GM23248 (cell line): ENCODE data around the gene EMC8. TPM values are rescaled to one million over a fixed set of nuclear protein-coding genes. Genes with fewer than 3 reads are reported as not detected.

ENCODE experiments used
- DNase-seq: peaks from one replicate; pipeline ENCODE4 v3.0.0-alpha.2; 2015
- H2AFZ ChIP-seq: fragments of 200-600 bp; sonication (generic); 2 replicates; pipeline ENCODE4 v1.6.1; 2016; ENCODE audit warnings: antibody characterized with exemption
- H3F3A ChIP-seq: fragments of 200-600 bp; sonication (generic); 2 replicates; pipeline ENCODE4 v1.6.1; 2016; ENCODE audit warnings: mild to moderate bottlenecking, antibody characterized with exemption, mixed run types; ENCODE audit not compliant: insufficient read depth
- H3K27ac ChIP-seq: fragments of 200-600 bp; sonication (generic); 2 replicates; pipeline ENCODE4 v1.5.1; 2016; ENCODE audit warnings: mild to moderate bottlenecking
- H3K27me3 ChIP-seq: fragments of 200-600 bp; sonication (generic); replicated peaks from 2 replicates; pipeline ENCODE4 v1.6.1; 2016; ENCODE audit warnings: mild to moderate bottlenecking; ENCODE audit not compliant: insufficient read depth
- H3K36me3 ChIP-seq: fragments of 200-600 bp; sonication (generic); 2 replicates; pipeline ENCODE4 v1.6.1; 2016; ENCODE audit warnings: low read depth, mild to moderate bottlenecking
- H3K4me1 ChIP-seq: fragments of 200-600 bp; sonication (generic); 2 replicates; pipeline ENCODE4 v1.6.1; 2016; ENCODE audit warnings: mild to moderate bottlenecking; ENCODE audit not compliant: insufficient read depth
- H3K4me2 ChIP-seq: fragments of 200-600 bp; sonication (generic); one replicate; pipeline ENCODE4 v1.6.1; 2016; ENCODE audit warnings: mild to moderate bottlenecking; ENCODE audit not compliant: unreplicated experiment
- H3K4me3 ChIP-seq: fragments of 200-600 bp; sonication (generic); 2 replicates; pipeline ENCODE4 v1.5.1; 2016; ENCODE audit warnings: mild to moderate bottlenecking
- H3K79me2 ChIP-seq: fragments of 200-600 bp; sonication (generic); 2 replicates; pipeline ENCODE4 v1.6.1; 2016; ENCODE audit warnings: mild to moderate bottlenecking; ENCODE audit not compliant: insufficient read depth
- H3K9ac ChIP-seq: fragments of 200-600 bp; sonication (generic); 2 replicates; pipeline ENCODE4 v1.6.1; 2016; ENCODE audit warnings: mild to moderate bottlenecking
- H3K9me2 ChIP-seq: fragments of 200-600 bp; sonication (generic); 2 replicates; pipeline ENCODE4 v1.6.1; 2016; ENCODE audit warnings: mixed run types, mild to moderate bottlenecking, moderate library complexity; ENCODE audit not compliant: insufficient read depth
- H3K9me3 ChIP-seq: fragments of 200-600 bp; sonication (generic); one replicate; pipeline ENCODE4 v1.6.1; 2017; ENCODE audit warnings: low read depth
- H4K20me1 ChIP-seq: fragments of 200-600 bp; sonication (generic); 2 replicates; pipeline ENCODE4 v1.6.0; 2016; ENCODE audit not compliant: insufficient read depth
- EZH2 ChIP-seq: fragments of 200-600 bp; sonication (generic); IDR thresholded peaks from 2 replicates; pipeline ENCODE4 v1.6.1; 2018; ENCODE audit warnings: antibody characterized with exemption, mild to moderate bottlenecking; ENCODE audit not compliant: insufficient read depth, poor library complexity, severe bottlenecking
- EZH2phosphoT487 ChIP-seq: fragments of 200-600 bp; sonication (generic); IDR thresholded peaks from 2 replicates; pipeline ENCODE4 v1.6.1; 2018; ENCODE audit warnings: antibody characterized with exemption, moderate library complexity, mild to moderate bottlenecking, low read depth; ENCODE audit not compliant: insufficient read depth
- WGBS, 2 experiments: methylation state at CpG; one replicate each; pipeline ENCODE4 v1.1.6; 2015 to 2017; ENCODE audit warnings: low lambda C conversion rate in 2 of 2, low coverage in 1 of 2; ENCODE audit errors: missing lambda C conversion rate in 2 of 2; 5-methylcytosine and 5-hydroxymethylcytosine counted together
- in situ Hi-C: fragments of 300-500 bp; cut with MboI; formaldehyde crosslinking; loops from 2 replicates; pipeline ENCODE4 v1.15.0; 2020
- polyA plus RNA-seq: library from polyadenylated mRNA; unstranded; fragments of >200 nt; fragmentation: Nextera tagmentation; extraction: Ambion mirVana; gene quantifications from 2 replicates; pipeline ENCODE4 v1.2.1, GENCODE V29; 2016
- total RNA-seq: library from RNA; depleted of rRNA; stranded (reverse); fragments of >200 nt; shearing (Covaris generic); gene quantifications from 2 replicates; pipeline ENCODE4 v1.2.3, GENCODE V29; 2014

Gene EMC8
- total and polyA plus RNA-seq, 2 experiments from 2014 or later, result 35.2 to 39.4 TPM

GRCh38 chr16:85770741-85771140 lies 28.6 kb downstream of the EMC8 start:
- Histone ChIP-seq H4K20me1 (no peaks in the 10 kb centered on the region), H3K9ac (no peak overlapping the region), H3K79me2 (no peaks in the 10 kb centered on the region), H3K4me1 (peaks cover 12% of the 10 kb centered on the region), H3K27me3 (no peaks in the 10 kb centered on the region), H3K9me2 (no peaks in the 10 kb centered on the region), H3K9me3 (no peaks in the 10 kb centered on the region), H3K36me3 (no peaks in the 10 kb centered on the region), H3K4me3 (no peak overlapping the region), H3K27ac (no peak overlapping the region), H3F3A (peaks cover 6% of the 10 kb centered on the region; the same call in 1 of the 2 replicates), H2AFZ (no peak overlapping the region), H3K4me2 (no peak overlapping the region)
- 96 to 97% methylated on average over 6 of the region's 6 CpGs for WGBS, 2 experiments
- no peak for DNase-seq
- TF ChIP-seq EZH2phosphoT487 (no peak), EZH2 (no peak)
- in situ Hi-C loops, result no loop called here

- TF ChIP-seq EZH2phosphoT487, result no peak
- TF ChIP-seq EZH2, result no peak
- Histone ChIP-seq H3K4me2 (peak overlapping the region; percentile 57), H3K27ac (peak overlapping the region; percentile 69; the same call in 1 of the 2 replicates), H2AFZ (peak overlapping the region; percentile 69), H3K4me3 (no peak overlapping the region), H3K9me2 (no peaks in the 10 kb centered on the region), H3K27me3 (no peaks in the 10 kb centered on the region), H3K9me3 (no peaks in the 10 kb centered on the region), H3K4me1 (peaks cover 12% of the 10 kb centered on the region), H3K79me2 (no peaks in the 10 kb centered on the region), H3K36me3 (no peaks in the 10 kb centered on the region), H3F3A (peaks cover 6% of the 10 kb centered on the region; the same call in 1 of the 2 replicates), H4K20me1 (no peaks in the 10 kb centered on the region), H3K9ac (0 out of 2 replicates have a peak overlapping the region, but pooled peaks have one; percentile 59)
- peak; percentile 36 for DNase-seq
- 34 to 44% methylated on average over 2 of the region's 2 CpGs for WGBS, 2 experiments
- in situ Hi-C loops, result no loop called here
Measured at GRCh38 chr16:85768199-85768598, 31.1 kb downstream of the EMC8 start.

- Histone ChIP-seq H3K27me3 (no peaks in the 10 kb centered on the region), H3K9me3 (no peaks in the 10 kb centered on the region), H3K79me2 (no peaks in the 10 kb centered on the region), H3K27ac (peak overlapping the region; percentile 69), H4K20me1 (no peaks in the 10 kb centered on the region), H3K4me1 (peaks cover 12% of the 10 kb centered on the region), H3F3A (peaks cover 6% of the 10 kb centered on the region; the same call in 1 of the 2 replicates), H3K9ac (peak overlapping the region; percentile 59), H2AFZ (peak overlapping the region; percentile 69), H3K9me2 (no peaks in the 10 kb centered on the region), H3K4me2 (peak overlapping the region; percentile 57), H3K4me3 (peak overlapping the region; percentile 28; the same call in 1 of the 2 replicates), H3K36me3 (no peaks in the 10 kb centered on the region)
- DNase-seq, result peak; percentile 96
- in situ Hi-C loops, result no loop called here
- TF ChIP-seq EZH2 (no peak), EZH2phosphoT487 (no peak)
- 5 to 10% methylated on average over 8 of the region's 8 CpGs for WGBS, 2 experiments
Measured at GRCh38 chr16:85767531-85767930, 31.8 kb downstream of the EMC8 start.

DNA sequence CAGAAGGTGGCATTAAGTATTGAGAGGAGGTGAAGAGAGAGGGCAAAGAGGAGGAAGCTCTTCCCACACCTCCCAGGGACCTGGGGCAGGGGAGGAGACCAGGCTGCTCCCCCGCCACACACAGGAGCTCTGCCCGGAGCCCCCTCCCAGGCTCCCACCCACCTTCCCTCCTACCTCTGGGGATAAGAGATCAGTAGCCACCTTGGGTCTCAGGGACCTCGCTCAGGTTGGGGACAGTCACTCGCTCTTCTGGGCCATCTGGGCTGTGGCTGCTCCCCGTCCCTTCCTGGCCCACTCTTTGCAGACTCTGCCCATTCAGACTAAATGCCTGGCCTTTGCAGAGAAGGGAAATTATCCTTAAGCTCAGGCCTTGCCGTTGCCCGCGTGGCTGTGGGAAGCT lies 33.6 kb downstream of the EMC8 start:
- H3K9ac ChIP-seq, result no peak overlapping the region

DNA sequence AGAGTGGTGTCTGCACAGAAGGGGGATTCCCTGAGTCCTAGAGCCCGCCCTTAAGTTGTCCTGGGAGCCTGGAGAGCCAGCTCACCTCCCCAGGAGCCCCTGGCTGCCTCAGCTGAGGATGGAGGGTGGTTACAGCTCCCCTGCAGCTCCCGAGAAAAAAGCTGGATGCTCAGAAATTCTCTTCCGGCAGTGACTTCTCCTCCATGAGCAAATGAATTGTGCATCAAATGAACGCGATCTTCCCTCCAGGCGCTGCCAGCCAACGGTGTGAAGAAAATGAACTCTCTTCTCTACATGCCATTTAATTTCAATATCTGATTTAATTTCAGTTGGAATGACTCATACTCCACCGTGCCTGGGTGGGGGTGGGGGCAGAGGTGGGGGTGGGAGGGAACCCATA lies 34.1 kb downstream of the EMC8 start:
- Histone ChIP-seq H3K9ac (no peak overlapping the region), H2AFZ (no peak overlapping the region), H3K27me3 (0 out of 2 replicates have a peak, but pooled peaks cover 6% of the 10 kb centered on the region), H3K9me2 (no peaks in the 10 kb centered on the region), H3K79me2 (no peaks in the 10 kb centered on the region), H3K4me2 (no peak overlapping the region), H3K27ac (no peak overlapping the region), H3K4me3 (no peak overlapping the region), H3K36me3 (no peaks in the 10 kb centered on the region), H3K4me1 (peaks cover 12% of the 10 kb centered on the region), H3F3A (peaks cover 6% of the 10 kb centered on the region; the same call in 1 of the 2 replicates), H3K9me3 (no peaks in the 10 kb centered on the region), H4K20me1 (no peaks in the 10 kb centered on the region)
- no peak for DNase-seq
- no peak for TF ChIP-seq EZH2phosphoT487
- TF ChIP-seq EZH2, result no peak
- in situ Hi-C loops, result no loop called here
- 64 to 66% methylated on average over 8 of the region's 8 CpGs for WGBS, 2 experiments

More for the DNA sequence above, 33.6 kb downstream of the EMC8 start:
- Histone ChIP-seq H2AFZ (no peak overlapping the region), H3K36me3 (no peaks in the 10 kb centered on the region), H3K4me2 (no peak overlapping the region), H3K79me2 (no peaks in the 10 kb centered on the region), H3K4me3 (no peak overlapping the region), H3K27me3 (0 out of 2 replicates have a peak, but pooled peaks cover 5% of the 10 kb centered on the region), H3K27ac (no peak overlapping the region), H3K4me1 (peaks cover 12% of the 10 kb centered on the region), H4K20me1 (no peaks in the 10 kb centered on the region), H3K9me2 (no peaks in the 10 kb centered on the region), H3F3A (peaks cover 6% of the 10 kb centered on the region; the same call in 1 of the 2 replicates), H3K9me3 (no peaks in the 10 kb centered on the region)
- TF ChIP-seq EZH2 (no peak), EZH2phosphoT487 (no peak)
- in situ Hi-C loops, result no loop called here
- DNase-seq, result no peak
- WGBS, 2 experiments, result 77 to 81% methylated on average over 6 to 8 of the region's 8 CpGs
